GM18505 (cell line): ENCODE data around the gene FAM174B.

Experiments used
- ATAC-seq: cut with Tn5 transposase; IDR thresholded peaks from one replicate; pipeline ENCODE4 v1.9.1; 2021; ENCODE audit not compliant: unreplicated experiment
- POLR2A ChIP-seq: IDR thresholded peaks from 4 replicates; pipeline ENCODE4 v1.6.1; 2011; ENCODE audit warnings: borderline replicate concordance; ENCODE audit not compliant: insufficient read depth, insufficient read length; ENCODE audit errors: extremely low read depth

FAM174B gene

GRCh38 chr15:92582206-92582605 lies 73.4 kb downstream of the FAM174B start:
- ATAC-seq, result no peak
- TF ChIP-seq POLR2A, result no peak

- TF ChIP-seq POLR2A, result no peak
- no peak for ATAC-seq
Measured at GRCh38 chr15:92580933-92581445, 74.6 kb downstream of the FAM174B start.

- no peak for TF ChIP-seq POLR2A
- no peak for ATAC-seq
Measured at GRCh38 chr15:92580521-92580920, 75.1 kb downstream of the FAM174B start.

GRCh38 chr15:92579931-92580470 lies 75.6 kb downstream of the FAM174B start:
- ATAC-seq, result no peak
- no peak for TF ChIP-seq POLR2A

GRCh38 chr15:92579486-92579885 lies 76.1 kb downstream of the FAM174B start:
- no peak for TF ChIP-seq POLR2A
- ATAC-seq, result no peak

GRCh38 chr15:92578096-92578835 lies 77.3 kb downstream of the FAM174B start:
- ATAC-seq, result no peak

GRCh38 chr15:92576597-92577200 lies 78.9 kb downstream of the FAM174B start:
- TF ChIP-seq POLR2A, result no peak
- ATAC-seq, result no peak

More at GRCh38 chr15:92578096-92578835, 77.3 kb downstream of the FAM174B start:
- no peak for TF ChIP-seq POLR2A

GRCh38 chr15:92574566-92574965 lies 81.0 kb downstream of the FAM174B start:
- ATAC-seq, result no peak
- no peak for TF ChIP-seq POLR2A

- no peak for TF ChIP-seq POLR2A
- no peak for ATAC-seq
Measured at GRCh38 chr15:92574161-92574560, 81.4 kb downstream of the FAM174B start.

GRCh38 chr15:92571824-92572223 lies 83.8 kb downstream of the FAM174B start:
- no peak for ATAC-seq
- TF ChIP-seq POLR2A, result no peak

GRCh38 chr15:92570391-92570790 lies 85.2 kb downstream of the FAM174B start:
- TF ChIP-seq POLR2A, result no peak
- no peak for ATAC-seq

GRCh38 chr15:92569778-92570177 lies 85.8 kb downstream of the FAM174B start:
- no peak for ATAC-seq
- no peak for TF ChIP-seq POLR2A
